ENCODE results near the gene PATJ.

Gene PATJ

GRCh38 chr1:62221171-62221570 is 478.9 kb downstream of the PATJ start:
- no peak for DNase-seq

GRCh38 chr1:62222321-62222720 is 480.0 kb downstream of the PATJ start:
- DNase-seq: no peak

- DNase-seq: no peak
Measured at GRCh38 chr1:62224182-62224581, 481.9 kb downstream of the PATJ start.

- DNase-seq: no peak
Measured at GRCh38 chr1:62227496-62227895, 485.2 kb downstream of the PATJ start.
